ENCODE results near the gene THBS3. TPM values are rescaled to one million over a fixed set of nuclear protein-coding genes. Genes with fewer than 3 reads are reported as not detected.
"Not testable (repeated sequence)": the region's sequence is repeated elsewhere in the genome, so short reads cannot be mapped to it uniquely, and the experiment has no call there.

The THBS3 gene
- polyA plus RNA-seq, 1 donor (not counting 4 experiments of a cell fraction or from before 2014, with no cell fraction given), result 16.2 TPM

DNA sequence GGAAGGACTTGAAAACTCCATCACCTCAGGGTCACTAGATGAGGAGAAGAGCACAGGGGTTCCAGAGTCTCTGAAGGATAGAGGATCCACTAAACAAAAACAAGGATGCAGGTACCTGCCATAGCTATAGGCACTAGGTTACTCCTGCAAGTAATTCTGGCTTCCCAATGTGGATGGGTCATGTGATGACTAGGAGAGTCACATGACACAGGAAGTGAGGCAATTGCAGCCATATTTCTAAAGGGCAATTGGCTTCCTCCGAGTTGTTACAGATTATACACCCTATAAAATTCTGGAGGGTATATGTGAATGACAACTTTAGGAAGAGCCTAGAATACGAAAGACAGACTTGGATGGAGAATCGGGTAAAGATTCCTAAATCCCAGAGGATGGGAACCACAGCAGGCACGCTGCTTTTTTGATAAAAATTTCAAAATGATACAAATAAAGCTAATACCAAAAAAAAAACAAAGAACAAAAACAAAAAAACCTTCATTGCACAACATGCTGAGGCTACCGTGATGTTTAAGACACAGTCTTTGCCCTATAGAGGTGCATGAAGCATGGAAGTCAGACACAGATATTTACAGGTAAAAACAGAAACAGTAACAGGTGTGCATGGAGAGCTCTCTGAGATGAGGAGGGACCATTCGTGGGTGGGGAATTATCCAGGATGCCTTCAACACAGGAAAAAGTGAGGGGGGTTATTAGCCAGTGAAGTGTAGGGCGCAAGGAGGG is 11.3 kb upstream of the THBS3 start:
- H3K27ac ChIP-seq (ENCODE audit: control insufficient read depth, insufficient read depth, low read length), result no peak overlapping the region
- dilution Hi-C loops (cut with MboI; ENCODE audit: extremely low pct_ligation_motif_present, low sequenced_read_pairs), result no loop called here

DNA sequence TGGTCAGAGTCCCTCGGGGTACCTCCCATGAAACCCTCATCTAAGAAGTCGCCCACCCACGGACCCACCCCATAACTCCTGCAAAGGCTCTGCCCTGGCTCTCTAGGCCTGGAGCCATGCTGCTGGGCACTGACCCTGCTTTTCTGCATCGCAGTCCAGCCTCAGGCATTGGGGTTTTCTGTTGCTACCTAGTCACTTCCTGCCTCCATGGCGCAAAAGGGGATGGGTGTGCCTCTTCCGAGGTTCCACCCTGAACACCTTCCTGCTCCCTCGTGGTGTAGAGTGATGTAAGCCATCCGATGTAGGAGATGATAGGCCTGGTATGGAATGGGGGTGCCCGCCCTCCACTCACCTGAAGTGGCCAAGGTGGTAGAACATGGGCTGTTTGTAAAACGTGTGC is 7.0 kb upstream of the THBS3 start:
- H3K27me3 ChIP-seq (ENCODE audit: control insufficient read depth, extremely low read depth, insufficient read depth, low read length); DNase-seq (ENCODE audit: low read depth, low spot score); H3K79me2 ChIP-seq (ENCODE audit: control insufficient read depth, insufficient read depth, low read length); H3K4me2 ChIP-seq (ENCODE audit: control insufficient read depth, extremely low read depth, insufficient read depth, low read depth, low read length); FAIRE-seq; H3K4me3 ChIP-seq (ENCODE audit: control insufficient read depth in 2 of 3, extremely low read depth in 1 of 3, insufficient read depth in 2 of 3, low read depth in 1 of 3, low read length in 3 of 3); dilution Hi-C loops (cut with MboI; ENCODE audit: extremely low pct_ligation_motif_present, low sequenced_read_pairs); H4K20me1 ChIP-seq (ENCODE audit: control insufficient read depth, extremely low read depth, insufficient read depth, low read length); H3K36me3 ChIP-seq (ENCODE audit: control insufficient read depth in 2 of 2, extremely low read depth in 1 of 2, insufficient read depth in 2 of 2, low read length in 2 of 2); H3K27ac ChIP-seq (ENCODE audit: control insufficient read depth, insufficient read depth, low read length); H3K9me3 ChIP-seq (ENCODE audit: control insufficient read depth, low read depth, low read length); H3K9ac ChIP-seq (ENCODE audit: control insufficient read depth, extremely low read depth, insufficient read depth, low read length); H3K9me1 ChIP-seq (ENCODE audit: control insufficient read depth, extremely low read depth, insufficient read depth, low read length); H2AFZ ChIP-seq (ENCODE audit: control insufficient read depth, low read length): not testable (repeated sequence)
- peaks cover 14% of the 10 kb centered on the region for H3K4me1 ChIP-seq (ENCODE audit: control insufficient read depth, extremely low read depth, insufficient read depth, low read length)

More for the DNA sequence above, 11.3 kb upstream of the THBS3 start:
- peak; percentile 71 for FAIRE-seq
- DNase-seq (ENCODE audit: low read depth, low spot score), result no peak
- Histone ChIP-seq H2AFZ (ENCODE audit: control insufficient read depth, low read length) (peak overlapping the region; percentile 58), H3K4me3 (ENCODE audit: control insufficient read depth in 2 of 3, extremely low read depth in 1 of 3, insufficient read depth in 2 of 3, low read depth in 1 of 3, low read length in 3 of 3) (no peak overlapping the region), H3K27me3 (ENCODE audit: control insufficient read depth, extremely low read depth, insufficient read depth, low read length) (no peaks in the 10 kb centered on the region), H3K79me2 (ENCODE audit: control insufficient read depth, insufficient read depth, low read length) (no peaks in the 10 kb centered on the region), H4K20me1 (ENCODE audit: control insufficient read depth, extremely low read depth, insufficient read depth, low read length) (no peaks in the 10 kb centered on the region), H3K4me2 (ENCODE audit: control insufficient read depth, extremely low read depth, insufficient read depth, low read depth, low read length) (peak overlapping the region; percentile 54), H3K9ac (ENCODE audit: control insufficient read depth, extremely low read depth, insufficient read depth, low read length) (no peak overlapping the region), H3K9me3 (ENCODE audit: control insufficient read depth, low read depth, low read length) (no peaks in the 10 kb centered on the region), H3K9me1 (ENCODE audit: control insufficient read depth, extremely low read depth, insufficient read depth, low read length) (no peaks in the 10 kb centered on the region), H3K4me1 (ENCODE audit: control insufficient read depth, extremely low read depth, insufficient read depth, low read length) (peaks cover 10% of the 10 kb centered on the region), H3K36me3 (ENCODE audit: control insufficient read depth in 2 of 2, extremely low read depth in 1 of 2, insufficient read depth in 2 of 2, low read length in 2 of 2) (peaks cover 0 to 2% of the 10 kb centered on the region in 2 experiments)
- TF ChIP-seq, protein P1, sequence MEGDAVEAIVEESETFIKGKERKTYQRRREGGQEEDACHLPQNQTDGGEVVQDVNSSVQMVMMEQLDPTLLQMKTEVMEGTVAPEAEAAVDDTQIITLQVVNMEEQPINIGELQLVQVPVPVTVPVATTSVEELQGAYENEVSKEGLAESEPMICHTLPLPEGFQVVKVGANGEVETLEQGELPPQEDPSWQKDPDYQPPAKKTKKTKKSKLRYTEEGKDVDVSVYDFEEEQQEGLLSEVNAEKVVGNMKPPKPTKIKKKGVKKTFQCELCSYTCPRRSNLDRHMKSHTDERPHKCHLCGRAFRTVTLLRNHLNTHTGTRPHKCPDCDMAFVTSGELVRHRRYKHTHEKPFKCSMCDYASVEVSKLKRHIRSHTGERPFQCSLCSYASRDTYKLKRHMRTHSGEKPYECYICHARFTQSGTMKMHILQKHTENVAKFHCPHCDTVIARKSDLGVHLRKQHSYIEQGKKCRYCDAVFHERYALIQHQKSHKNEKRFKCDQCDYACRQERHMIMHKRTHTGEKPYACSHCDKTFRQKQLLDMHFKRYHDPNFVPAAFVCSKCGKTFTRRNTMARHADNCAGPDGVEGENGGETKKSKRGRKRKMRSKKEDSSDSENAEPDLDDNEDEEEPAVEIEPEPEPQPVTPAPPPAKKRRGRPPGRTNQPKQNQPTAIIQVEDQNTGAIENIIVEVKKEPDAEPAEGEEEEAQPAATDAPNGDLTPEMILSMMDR (optimal IDR thresholded peaks at IDR 0.05 in 1 of 3, IDR thresholded peaks at IDR 0.05 in 1 of 3, conservative IDR thresholded peaks at IDR 0.05 in 1 of 3; ENCODE audit: extremely low read depth in 1 of 3, insufficient read depth in 2 of 3, low read length in 3 of 3), result no peak
- TF ChIP-seq EZH2 (IDR thresholded peaks at IDR 0.05; ENCODE audit: low read length), result no peak

DNA sequence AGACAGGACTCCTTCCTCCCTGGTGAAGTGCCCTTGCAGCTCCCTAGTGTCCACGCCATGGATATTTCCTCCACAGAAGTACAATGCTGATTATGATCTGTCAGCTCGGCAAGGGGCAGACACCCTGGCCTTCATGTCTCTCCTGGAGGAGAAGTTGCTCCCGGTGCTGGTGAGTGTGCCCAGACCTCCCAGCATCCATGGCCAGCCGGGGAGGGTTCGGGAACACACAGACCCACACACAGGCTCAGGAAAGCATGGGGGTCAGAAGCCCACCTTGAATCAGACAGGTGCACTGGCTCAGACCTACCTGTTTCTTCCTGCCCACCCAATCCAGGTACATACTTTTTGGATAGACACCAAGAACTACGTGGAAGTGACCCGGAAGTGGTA is 4.3 kb upstream of the THBS3 start:
- H4K20me1 ChIP-seq (ENCODE audit: control insufficient read depth, extremely low read depth, insufficient read depth, low read length); FAIRE-seq; H2AFZ ChIP-seq (ENCODE audit: control insufficient read depth, low read length); H3K27me3 ChIP-seq (ENCODE audit: control insufficient read depth, extremely low read depth, insufficient read depth, low read length); H3K27ac ChIP-seq (ENCODE audit: control insufficient read depth, insufficient read depth, low read length); dilution Hi-C loops (cut with MboI; ENCODE audit: extremely low pct_ligation_motif_present, low sequenced_read_pairs); H3K4me3 ChIP-seq (ENCODE audit: control insufficient read depth in 2 of 3, extremely low read depth in 1 of 3, insufficient read depth in 2 of 3, low read depth in 1 of 3, low read length in 3 of 3); DNase-seq (ENCODE audit: low read depth, low spot score); H3K9me1 ChIP-seq (ENCODE audit: control insufficient read depth, extremely low read depth, insufficient read depth, low read length); H3K9me3 ChIP-seq (ENCODE audit: control insufficient read depth, low read depth, low read length); H3K9ac ChIP-seq (ENCODE audit: control insufficient read depth, extremely low read depth, insufficient read depth, low read length); H3K4me2 ChIP-seq (ENCODE audit: control insufficient read depth, extremely low read depth, insufficient read depth, low read depth, low read length); H3K36me3 ChIP-seq (ENCODE audit: control insufficient read depth in 2 of 2, extremely low read depth in 1 of 2, insufficient read depth in 2 of 2, low read length in 2 of 2): not testable (repeated sequence)
- Histone ChIP-seq H3K79me2 (ENCODE audit: control insufficient read depth, insufficient read depth, low read length) (peaks cover 12% of the 10 kb centered on the region), H3K4me1 (ENCODE audit: control insufficient read depth, extremely low read depth, insufficient read depth, low read length) (peaks cover 21% of the 10 kb centered on the region)

DNA sequence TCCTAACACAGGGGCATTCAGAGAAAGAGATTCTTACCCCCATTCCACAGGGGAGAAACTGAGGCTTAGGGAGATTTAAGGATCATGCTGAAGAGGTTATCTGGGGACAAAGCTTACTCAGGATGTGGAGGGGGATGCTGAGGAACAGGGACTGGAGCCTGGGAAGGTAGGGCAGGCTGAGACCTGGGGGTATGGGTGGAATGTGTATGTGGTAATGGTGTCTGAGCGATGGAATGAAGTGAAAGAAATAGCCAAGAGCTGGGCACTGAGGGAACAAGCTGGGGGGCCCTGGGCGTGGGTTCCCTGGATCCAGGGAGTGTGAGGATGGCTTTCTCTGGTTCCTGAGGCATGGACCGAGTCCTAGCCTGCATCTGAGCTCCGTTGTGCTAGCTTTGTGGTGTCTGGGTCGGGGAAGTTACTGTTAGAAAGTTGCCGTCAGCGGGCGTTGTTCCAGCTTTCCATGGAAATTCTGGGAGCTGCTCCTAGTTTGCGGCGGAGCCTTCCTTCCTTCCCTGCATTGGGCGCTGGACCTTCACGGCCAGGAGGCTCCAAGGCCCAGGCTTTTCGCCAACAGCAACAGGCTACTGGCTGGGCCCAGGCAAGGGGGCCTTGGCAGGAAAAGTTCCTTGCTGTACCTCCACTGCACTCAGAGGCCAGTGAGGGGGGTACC is 3.8 kb upstream of the THBS3 start:
- peaks cover 22% of the 10 kb centered on the region for H3K4me1 ChIP-seq (ENCODE audit: control insufficient read depth, extremely low read depth, insufficient read depth, low read length)
- dilution Hi-C loops (cut with MboI; ENCODE audit: extremely low pct_ligation_motif_present, low sequenced_read_pairs); H4K20me1 ChIP-seq (ENCODE audit: control insufficient read depth, extremely low read depth, insufficient read depth, low read length); H3K27ac ChIP-seq (ENCODE audit: control insufficient read depth, insufficient read depth, low read length); H3K4me2 ChIP-seq (ENCODE audit: control insufficient read depth, extremely low read depth, insufficient read depth, low read depth, low read length); H3K36me3 ChIP-seq (ENCODE audit: control insufficient read depth in 2 of 2, extremely low read depth in 1 of 2, insufficient read depth in 2 of 2, low read length in 2 of 2); DNase-seq (ENCODE audit: low read depth, low spot score); H3K4me3 ChIP-seq (ENCODE audit: control insufficient read depth in 2 of 3, extremely low read depth in 1 of 3, insufficient read depth in 2 of 3, low read depth in 1 of 3, low read length in 3 of 3); H3K9me1 ChIP-seq (ENCODE audit: control insufficient read depth, extremely low read depth, insufficient read depth, low read length); H3K27me3 ChIP-seq (ENCODE audit: control insufficient read depth, extremely low read depth, insufficient read depth, low read length); FAIRE-seq; H3K9me3 ChIP-seq (ENCODE audit: control insufficient read depth, low read depth, low read length); H3K9ac ChIP-seq (ENCODE audit: control insufficient read depth, extremely low read depth, insufficient read depth, low read length); H2AFZ ChIP-seq (ENCODE audit: control insufficient read depth, low read length): not testable (repeated sequence)
- peaks cover 12% of the 10 kb centered on the region for H3K79me2 ChIP-seq (ENCODE audit: control insufficient read depth, insufficient read depth, low read length)
